PC-9 (cell line): Measurements from ENCODE around the gene CCT8L2. TPM values are rescaled to one million over a fixed set of nuclear protein-coding genes. Genes with fewer than 3 reads are reported as not detected.
"Not testable (repeated sequence)": the region's sequence is repeated elsewhere in the genome, so short reads cannot be mapped to it uniquely, and the experiment has no call there.

ENCODE experiments used
- BruUV-seq: library from RNA; stranded (reverse); fragments of 400-500 nt; replicated peaks from 2 replicates; lab custom pipeline; 2021; lab: Mats Ljungman, UMichigan
- CTCF ChIA-PET: fragments of 300-600 bp; sonication (Branson Sonifier 250); formaldehyde crosslinking; loops from one replicate; lab custom pipeline; 2022; ENCODE audit warnings: antibody characterized with exemption; lab: Charles Lee
- POLR2A ChIA-PET: fragments of 300-600 bp; sonication (Branson Sonifier 250); formaldehyde crosslinking; loops from one replicate; lab custom pipeline; 2022; ENCODE audit warnings: antibody characterized with exemption; ENCODE audit not compliant: unreplicated experiment; lab: Charles Lee
- DNase-seq, 2 experiments: peaks; one replicate each; pipeline versions ENCODE4 v3.0.0 to v3.0.0-alpha.2; 2015 to 2022; ENCODE audit warnings: mixed read lengths in 1 of 2
- H2AFZ ChIP-seq: fragments of 200-600 bp; sonication (generic); 2 replicates; pipeline ENCODE4 v1.8.1; 2017; ENCODE audit warnings: antibody characterized with exemption
- H3F3A ChIP-seq: fragments of 200-600 bp; sonication (generic); 2 replicates; pipeline ENCODE4 v1.8.1; 2017; ENCODE audit warnings: antibody characterized with exemption, mild to moderate bottlenecking, low read depth; ENCODE audit not compliant: insufficient read depth
- H3K27ac ChIP-seq: fragments of 200-600 bp; sonication (generic); 2 replicates; pipeline ENCODE4 v1.6.1; 2016; ENCODE audit warnings: mixed run types
- H3K27me3 ChIP-seq: fragments of 200-600 bp; sonication (generic); 2 replicates; pipeline ENCODE4 v1.6.1; 2016; ENCODE audit warnings: low read depth, mixed run types; ENCODE audit not compliant: insufficient read depth
- H3K36me3 ChIP-seq: fragments of 200-600 bp; sonication (generic); 2 replicates; pipeline ENCODE4 v1.6.1; 2016; ENCODE audit warnings: low read depth, mixed run types
- H3K4me1 ChIP-seq: fragments of 200-600 bp; sonication (generic); replicated peaks from 2 replicates; pipeline ENCODE4 v1.6.1; 2016; ENCODE audit warnings: mixed run types; ENCODE audit not compliant: insufficient read depth
- H3K4me2 ChIP-seq: fragments of 200-600 bp; sonication (generic); 2 replicates; pipeline ENCODE4 v1.6.1; 2017; ENCODE audit warnings: mixed run types
- H3K4me3 ChIP-seq: fragments of 200-600 bp; sonication (generic); 2 replicates; pipeline ENCODE4 v1.6.1; 2016; ENCODE audit warnings: mixed run types
- H3K79me2 ChIP-seq: fragments of 200-600 bp; sonication (generic); 2 replicates; pipeline ENCODE4 v1.6.1; 2017; ENCODE audit warnings: low read depth, mixed run types
- H3K9me2 ChIP-seq: fragments of 200-600 bp; sonication (generic); 2 replicates; pipeline ENCODE4 v1.8.1; 2017; ENCODE audit warnings: mild to moderate bottlenecking; ENCODE audit not compliant: insufficient read depth
- H3K9me3 ChIP-seq: fragments of 200-600 bp; sonication (generic); 2 replicates; pipeline ENCODE4 v1.8.1; 2016; ENCODE audit warnings: low read depth; ENCODE audit not compliant: insufficient read depth
- H4K20me1 ChIP-seq: fragments of 200-600 bp; sonication (generic); 2 replicates; pipeline ENCODE4 v1.8.1; 2017; ENCODE audit not compliant: insufficient read depth
- EZH2 ChIP-seq: fragments of 200-600 bp; sonication (generic); IDR thresholded peaks from 2 replicates; pipeline ENCODE4 v1.8.0; 2017; ENCODE audit warnings: antibody characterized with exemption, low read depth
- intact Hi-C: fragments of 100-400 bp; cut with micrococcal nuclease; formaldehyde crosslinking; loops from one replicate; pipeline ENCODE4 v1.10.0; 2022; ENCODE audit not compliant: unreplicated experiment
- total RNA-seq: library from RNA; stranded (reverse); gene quantifications from 2 replicates; pipeline ENCODE4 v1.2.3, GENCODE V29; 2021
- TF ChIP-seq, protein P1 (sequence below): fragments of 200-600 bp; sonication (generic); conservative IDR thresholded peaks from 2 replicates; pipeline ENCODE4 v1.6.1; 2017; ENCODE audit warnings: mixed run types, antibody characterized with exemption, mild to moderate bottlenecking, moderate library complexity

The CCT8L2 gene
- total RNA-seq, 1 experiment from 2014 or later = not detected

GRCh38 chr22:16601437-16602223, 9.0 kb upstream of the CCT8L2 start:
- H3F3A ChIP-seq = no peaks in the 10 kb centered on the region
- H3K4me1 ChIP-seq = no peaks in the 10 kb centered on the region
- H2AFZ ChIP-seq = no peak overlapping the region
- H4K20me1 ChIP-seq = no peaks in the 10 kb centered on the region
- TF ChIP-seq EZH2 = no peak
- CTCF ChIA-PET = no interaction called here
- no peak overlapping the region for H3K27ac ChIP-seq
- BruUV-seq = no TSS peak
- no peaks in the 10 kb centered on the region for H3K36me3 ChIP-seq
- no peak for DNase-seq
- intact Hi-C loops = no loop called here
- POLR2A ChIA-PET = no interaction called here
- H3K4me2 ChIP-seq = no peak overlapping the region
- no peaks in the 10 kb centered on the region for H3K79me2 ChIP-seq
- no peak overlapping the region for H3K4me3 ChIP-seq
- H3K27me3 ChIP-seq = no peaks in the 10 kb centered on the region
- H3K9me2 ChIP-seq = no peaks in the 10 kb centered on the region
- H3K9me3 ChIP-seq = no peaks in the 10 kb centered on the region

DNA sequence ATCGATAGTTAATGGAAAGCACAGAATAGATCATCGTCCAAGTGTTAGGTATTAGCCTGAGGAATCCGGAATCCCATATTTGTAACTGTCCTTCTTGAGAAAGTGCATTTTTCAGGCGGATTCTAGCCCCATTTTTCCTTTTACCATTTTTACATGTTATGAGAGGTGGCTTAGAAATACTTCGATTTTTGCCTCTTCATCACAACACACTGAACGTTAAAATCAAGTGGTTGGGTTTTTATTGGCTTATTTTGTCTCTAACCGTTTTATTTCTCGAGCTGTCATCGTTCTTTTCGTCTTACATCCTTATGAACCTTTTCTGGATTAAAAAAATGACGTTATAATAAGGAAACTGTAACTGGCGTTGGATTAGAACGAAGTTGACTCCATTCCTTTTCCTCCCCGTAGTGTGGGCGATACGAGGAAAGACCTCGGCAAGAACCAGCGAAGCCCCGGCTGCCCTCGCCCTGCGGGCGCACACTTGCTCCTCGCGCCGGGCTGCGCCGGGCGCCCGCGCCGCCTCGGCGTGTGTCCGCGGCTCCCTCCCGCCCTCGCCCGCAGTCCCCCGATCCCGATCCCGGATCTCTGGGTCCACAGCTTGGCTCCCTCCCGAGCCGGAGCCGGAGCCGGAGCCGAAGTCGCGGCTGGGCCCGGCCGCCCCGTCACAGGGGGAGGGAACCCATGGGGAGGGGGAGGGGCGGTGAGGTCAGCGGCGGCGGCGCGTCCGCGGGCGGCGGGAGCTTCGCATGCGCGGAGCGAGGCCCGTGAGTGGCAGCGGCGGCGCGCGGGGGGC, 8.2 kb upstream of the CCT8L2 start:
- intact Hi-C loops, H3K9me3 ChIP-seq, H3F3A ChIP-seq, H3K36me3 ChIP-seq, POLR2A ChIA-PET, H3K4me3 ChIP-seq, H3K4me1 ChIP-seq, BruUV-seq, H3K27me3 ChIP-seq, H3K79me2 ChIP-seq, H3K4me2 ChIP-seq, H2AFZ ChIP-seq, H3K9me2 ChIP-seq, H4K20me1 ChIP-seq, DNase-seq, H3K27ac ChIP-seq, CTCF ChIA-PET: not testable (repeated sequence)

GRCh38 chr22:16599648-16600047, 7.0 kb upstream of the CCT8L2 start:
- H3K4me2 ChIP-seq, H4K20me1 ChIP-seq, H3K36me3 ChIP-seq, BruUV-seq, H2AFZ ChIP-seq, H3K79me2 ChIP-seq, H3K4me3 ChIP-seq, H3K27me3 ChIP-seq, DNase-seq, intact Hi-C loops, H3K4me1 ChIP-seq, H3K27ac ChIP-seq, H3F3A ChIP-seq, POLR2A ChIA-PET, H3K9me2 ChIP-seq, CTCF ChIA-PET, H3K9me3 ChIP-seq: not testable (repeated sequence)

DNA sequence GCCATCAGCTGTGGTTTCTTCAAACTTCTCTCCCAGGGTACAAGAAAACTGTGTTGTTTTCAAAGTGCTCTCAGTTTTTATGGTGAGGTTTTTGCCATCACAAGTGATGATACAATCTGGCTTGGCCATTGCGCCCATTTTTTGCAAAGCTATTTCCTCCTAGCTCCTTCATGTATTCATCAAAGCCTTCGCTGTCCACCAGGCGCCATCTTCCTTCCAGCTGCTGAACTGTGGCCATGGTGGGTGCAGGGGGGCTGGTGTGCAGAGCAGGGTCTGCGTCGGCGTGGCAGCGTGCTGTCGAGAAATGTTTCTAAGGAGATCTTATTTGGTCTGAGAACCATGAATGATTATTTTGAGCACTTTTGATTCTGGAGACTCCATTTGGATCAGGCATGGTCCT, 2.6 kb upstream of the CCT8L2 start:
- H2AFZ ChIP-seq, BruUV-seq, POLR2A ChIA-PET, H3K4me2 ChIP-seq, H3K27me3 ChIP-seq, H3K36me3 ChIP-seq, H3K4me1 ChIP-seq, H3K4me3 ChIP-seq, H3K9me3 ChIP-seq, H3K9me2 ChIP-seq, H3K79me2 ChIP-seq, H3K27ac ChIP-seq, DNase-seq, H3F3A ChIP-seq, CTCF ChIA-PET, intact Hi-C loops, H4K20me1 ChIP-seq: not testable (repeated sequence)

- Histone ChIP-seq H3K4me2 (no peak overlapping the region), H3K9me2 (no peaks in the 10 kb centered on the region), H3K79me2 (no peaks in the 10 kb centered on the region), H3K4me3 (no peak overlapping the region), H3K9me3 (no peaks in the 10 kb centered on the region), H2AFZ (no peak overlapping the region), H3K27me3 (no peaks in the 10 kb centered on the region), H3K4me1 (no peaks in the 10 kb centered on the region), H3F3A (no peaks in the 10 kb centered on the region), H4K20me1 (no peaks in the 10 kb centered on the region), H3K36me3 (no peaks in the 10 kb centered on the region), H3K27ac (no peak overlapping the region)
- DNase-seq = no peak
- no TSS peak for BruUV-seq
- intact Hi-C loops = no loop called here
- no peak for TF ChIP-seq EZH2
- TF ChIP-seq, protein P1, sequence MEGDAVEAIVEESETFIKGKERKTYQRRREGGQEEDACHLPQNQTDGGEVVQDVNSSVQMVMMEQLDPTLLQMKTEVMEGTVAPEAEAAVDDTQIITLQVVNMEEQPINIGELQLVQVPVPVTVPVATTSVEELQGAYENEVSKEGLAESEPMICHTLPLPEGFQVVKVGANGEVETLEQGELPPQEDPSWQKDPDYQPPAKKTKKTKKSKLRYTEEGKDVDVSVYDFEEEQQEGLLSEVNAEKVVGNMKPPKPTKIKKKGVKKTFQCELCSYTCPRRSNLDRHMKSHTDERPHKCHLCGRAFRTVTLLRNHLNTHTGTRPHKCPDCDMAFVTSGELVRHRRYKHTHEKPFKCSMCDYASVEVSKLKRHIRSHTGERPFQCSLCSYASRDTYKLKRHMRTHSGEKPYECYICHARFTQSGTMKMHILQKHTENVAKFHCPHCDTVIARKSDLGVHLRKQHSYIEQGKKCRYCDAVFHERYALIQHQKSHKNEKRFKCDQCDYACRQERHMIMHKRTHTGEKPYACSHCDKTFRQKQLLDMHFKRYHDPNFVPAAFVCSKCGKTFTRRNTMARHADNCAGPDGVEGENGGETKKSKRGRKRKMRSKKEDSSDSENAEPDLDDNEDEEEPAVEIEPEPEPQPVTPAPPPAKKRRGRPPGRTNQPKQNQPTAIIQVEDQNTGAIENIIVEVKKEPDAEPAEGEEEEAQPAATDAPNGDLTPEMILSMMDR = no peak
- POLR2A ChIA-PET = no interaction called here
- CTCF ChIA-PET = no interaction called here
Observed at GRCh38 chr22:16594026-16594425, 1.4 kb upstream of the CCT8L2 start.

DNA sequence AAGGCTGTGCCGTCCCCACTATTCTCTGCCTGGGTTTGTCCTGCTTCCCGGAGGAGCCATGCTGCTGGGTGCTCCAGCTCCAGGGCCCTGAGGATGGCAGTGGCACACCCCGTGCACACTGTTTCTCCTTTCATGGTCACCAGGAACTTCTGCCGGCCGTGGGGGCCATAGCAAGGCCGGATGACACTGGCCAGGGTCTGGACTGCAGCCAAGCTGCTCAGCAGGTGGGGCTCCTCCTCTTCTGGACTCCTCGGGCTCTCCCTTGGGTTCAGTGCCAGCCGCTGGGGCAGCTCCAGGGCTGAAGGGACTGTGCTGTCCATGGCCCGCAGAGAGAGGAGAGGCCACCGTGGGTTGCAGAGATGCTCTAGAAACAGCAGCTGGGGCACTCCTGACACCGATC, 379 bp downstream of the CCT8L2 start:
- H2AFZ ChIP-seq, BruUV-seq, H3K79me2 ChIP-seq, H3K9me2 ChIP-seq, H3K27me3 ChIP-seq, H3F3A ChIP-seq, H4K20me1 ChIP-seq, intact Hi-C loops, H3K4me2 ChIP-seq, H3K27ac ChIP-seq, H3K4me3 ChIP-seq, DNase-seq, H3K36me3 ChIP-seq, POLR2A ChIA-PET, CTCF ChIA-PET, H3K9me3 ChIP-seq, H3K4me1 ChIP-seq: not testable (repeated sequence)
